BE2C (cell line): ENCODE measurements around the gene CPVL.

ENCODE experiments used
- DNase-seq: peaks from one replicate; pipeline ENCODE4 v3.0.0-alpha.2; 2020
- H3K27me3 ChIP-seq: fragments of 250-450 bp; sonication (Bioruptor Pico); 2 replicates; pipeline ENCODE4 v1.5.1; 2020; ENCODE audit warnings: mild to moderate bottlenecking
- H3K36me3 ChIP-seq: fragments of 250-450 bp; sonication (Bioruptor Pico); 2 replicates; pipeline ENCODE4 v1.5.1; 2020; ENCODE audit warnings: mild to moderate bottlenecking
- H3K4me1 ChIP-seq: fragments of 250-450 bp; sonication (Bioruptor Pico); 2 replicates; pipeline ENCODE4 v1.5.1; 2020
- H3K4me3 ChIP-seq: 2 replicates; pipeline ENCODE4 v1.5.1; 2011; ENCODE audit warnings: low read depth, low read length
- H3K9me3 ChIP-seq: fragments of 250-450 bp; sonication (Bioruptor Pico); 2 replicates; pipeline ENCODE4 v1.5.1; 2020
- TF ChIP-seq, protein P1 (sequence below): IDR thresholded peaks from 2 replicates; pipeline ENCODE4 v1.5.1; 2012; ENCODE audit warnings: mild to moderate bottlenecking, low read depth, low read length

The CPVL gene

DNA sequence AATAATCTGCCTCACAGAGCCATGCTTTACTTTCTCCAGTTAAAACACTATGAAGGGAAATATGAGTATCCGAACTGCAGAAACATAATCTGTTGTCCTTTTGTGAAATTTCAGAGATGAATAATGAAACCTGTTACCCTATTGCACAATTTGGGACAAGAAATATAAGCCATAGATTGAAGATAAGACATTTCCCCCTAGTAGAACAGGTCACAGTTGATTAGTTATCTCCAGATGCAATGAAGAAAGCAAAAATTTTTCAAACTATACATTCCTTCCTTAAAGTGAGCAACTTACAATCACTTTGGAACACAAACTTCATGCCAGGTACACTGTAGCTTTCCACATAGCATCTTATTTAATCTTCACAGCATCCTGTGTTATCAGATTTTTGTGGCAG, 46.0 kb upstream of the CPVL start:
- Histone ChIP-seq H3K4me1 (no peaks in the 10 kb centered on the region), H3K27me3 (peaks cover 60% of the 10 kb centered on the region), H3K4me3 (no peak overlapping the region), H3K9me3 (no peaks in the 10 kb centered on the region), H3K36me3 (no peaks in the 10 kb centered on the region)
- TF ChIP-seq, protein P1, sequence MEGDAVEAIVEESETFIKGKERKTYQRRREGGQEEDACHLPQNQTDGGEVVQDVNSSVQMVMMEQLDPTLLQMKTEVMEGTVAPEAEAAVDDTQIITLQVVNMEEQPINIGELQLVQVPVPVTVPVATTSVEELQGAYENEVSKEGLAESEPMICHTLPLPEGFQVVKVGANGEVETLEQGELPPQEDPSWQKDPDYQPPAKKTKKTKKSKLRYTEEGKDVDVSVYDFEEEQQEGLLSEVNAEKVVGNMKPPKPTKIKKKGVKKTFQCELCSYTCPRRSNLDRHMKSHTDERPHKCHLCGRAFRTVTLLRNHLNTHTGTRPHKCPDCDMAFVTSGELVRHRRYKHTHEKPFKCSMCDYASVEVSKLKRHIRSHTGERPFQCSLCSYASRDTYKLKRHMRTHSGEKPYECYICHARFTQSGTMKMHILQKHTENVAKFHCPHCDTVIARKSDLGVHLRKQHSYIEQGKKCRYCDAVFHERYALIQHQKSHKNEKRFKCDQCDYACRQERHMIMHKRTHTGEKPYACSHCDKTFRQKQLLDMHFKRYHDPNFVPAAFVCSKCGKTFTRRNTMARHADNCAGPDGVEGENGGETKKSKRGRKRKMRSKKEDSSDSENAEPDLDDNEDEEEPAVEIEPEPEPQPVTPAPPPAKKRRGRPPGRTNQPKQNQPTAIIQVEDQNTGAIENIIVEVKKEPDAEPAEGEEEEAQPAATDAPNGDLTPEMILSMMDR: no peak
- no peak for DNase-seq

DNA sequence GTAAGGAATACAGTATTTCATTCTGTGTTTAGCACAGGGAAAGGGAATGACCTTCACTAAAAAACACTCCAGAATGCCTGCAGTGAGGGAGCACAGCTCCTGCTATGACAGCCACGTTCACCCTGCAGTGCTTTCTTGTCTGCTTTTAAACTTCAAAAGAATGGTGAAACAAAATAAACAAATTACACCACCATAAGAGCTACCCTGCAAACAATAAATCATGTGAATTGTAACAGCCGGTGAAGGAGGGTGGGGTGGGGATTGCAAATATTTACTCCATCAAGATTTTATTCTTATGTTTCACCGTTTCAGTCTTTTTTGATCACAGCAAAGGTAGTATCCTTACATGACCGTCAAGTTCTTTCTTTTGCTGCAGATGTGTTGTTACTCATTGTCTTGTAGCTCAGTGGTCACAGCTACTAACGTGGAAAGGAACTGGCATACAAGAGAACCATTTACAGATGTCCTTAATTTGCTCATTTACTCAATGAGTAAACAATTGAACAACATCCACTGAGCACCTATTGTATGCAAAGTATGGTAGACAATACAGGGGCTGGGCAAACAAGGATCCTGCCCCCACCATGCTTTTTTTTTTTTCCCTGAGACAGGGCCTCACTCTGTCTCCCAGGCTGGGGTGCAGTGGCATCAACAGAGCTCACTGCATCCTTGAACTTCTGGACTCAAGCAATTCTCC, 44.2 kb upstream of the CPVL start:
- H3K4me3 ChIP-seq: no peak overlapping the region
- peaks cover 43% of the 10 kb centered on the region for H3K27me3 ChIP-seq
- DNase-seq: no peak
- H3K36me3 ChIP-seq: no peaks in the 10 kb centered on the region
- no peaks in the 10 kb centered on the region for H3K9me3 ChIP-seq
- TF ChIP-seq, protein P1: no peak
- H3K4me1 ChIP-seq: no peaks in the 10 kb centered on the region

DNA sequence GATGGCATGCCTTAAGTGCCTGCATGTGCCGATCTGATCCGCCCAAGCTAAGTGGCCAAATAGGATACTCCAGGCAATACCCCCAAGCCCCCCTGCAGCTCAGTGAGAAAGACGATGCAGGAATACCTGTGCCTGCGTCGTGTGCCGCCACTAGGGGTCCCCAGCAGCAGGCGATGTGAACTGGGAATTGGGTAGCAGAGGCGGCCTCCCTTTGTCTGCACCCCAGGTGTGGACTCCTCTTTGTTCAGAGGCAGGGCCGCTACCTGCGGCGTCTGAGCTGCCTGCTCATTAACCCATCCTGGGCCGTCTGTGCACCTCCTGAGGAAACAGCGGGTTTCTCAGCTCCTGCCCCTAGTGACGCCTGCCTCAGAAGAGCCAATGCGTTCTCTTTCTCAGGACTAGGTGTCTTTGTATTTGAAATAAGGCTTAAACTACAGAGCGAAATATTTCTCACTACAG, 43.4 kb upstream of the CPVL start:
- DNase-seq: peak; percentile 69
- Histone ChIP-seq H3K27me3 (peaks cover 36% of the 10 kb centered on the region), H3K9me3 (no peaks in the 10 kb centered on the region), H3K4me3 (no peak overlapping the region), H3K36me3 (no peaks in the 10 kb centered on the region), H3K4me1 (no peaks in the 10 kb centered on the region)
- TF ChIP-seq, protein P1: peak; percentile 83

DNA sequence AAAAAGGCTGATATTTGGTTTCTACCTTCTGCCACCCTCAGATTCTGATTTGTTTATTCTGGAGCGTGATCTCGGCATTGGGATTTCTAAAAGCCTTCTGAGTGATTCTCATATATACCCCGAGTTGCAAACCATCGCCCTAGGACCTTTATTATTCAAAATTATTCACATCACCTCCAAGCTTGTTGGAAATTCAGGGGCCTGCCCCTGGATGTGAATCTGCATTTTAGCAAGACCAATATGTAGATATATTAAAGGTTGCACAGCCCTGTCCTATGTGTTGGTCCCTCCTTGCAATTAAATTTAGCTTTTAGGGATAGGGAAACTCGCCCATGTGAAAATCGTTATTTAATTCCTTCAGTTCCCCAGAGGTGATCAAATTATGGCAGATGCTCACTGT, 39.3 kb upstream of the CPVL start:
- H3K27me3 ChIP-seq: no peaks in the 10 kb centered on the region; the same call in 1 of the 2 replicates
- TF ChIP-seq, protein P1: no peak
- H3K9me3 ChIP-seq: no peaks in the 10 kb centered on the region
- DNase-seq: no peak
- H3K4me3 ChIP-seq: no peak overlapping the region
- H3K36me3 ChIP-seq: no peaks in the 10 kb centered on the region
- no peaks in the 10 kb centered on the region for H3K4me1 ChIP-seq

DNA sequence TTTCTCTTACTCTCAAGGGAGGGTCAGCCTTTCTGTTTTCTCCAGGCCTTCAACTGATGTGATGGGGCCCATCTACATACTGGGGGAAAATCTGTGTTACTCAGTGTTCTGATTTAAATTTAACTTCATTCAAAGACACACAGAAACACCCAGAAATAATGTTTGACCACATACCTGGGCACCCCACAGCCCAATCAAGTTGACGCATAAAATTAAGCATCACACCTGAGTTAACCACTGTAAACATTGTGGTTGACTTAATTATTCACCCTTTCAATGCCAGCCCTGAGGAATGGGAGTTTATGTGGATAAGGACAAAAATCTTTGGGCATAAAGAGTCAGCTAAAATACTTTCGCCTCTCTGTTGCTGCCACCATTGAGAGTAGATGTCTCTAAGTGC, 38.3 kb upstream of the CPVL start:
- TF ChIP-seq, protein P1: no peak
- Histone ChIP-seq H3K9me3 (no peaks in the 10 kb centered on the region), H3K4me3 (no peak overlapping the region), H3K4me1 (no peaks in the 10 kb centered on the region), H3K27me3 (no peaks in the 10 kb centered on the region; the same call in 1 of the 2 replicates), H3K36me3 (no peaks in the 10 kb centered on the region)
- DNase-seq: no peak

DNA sequence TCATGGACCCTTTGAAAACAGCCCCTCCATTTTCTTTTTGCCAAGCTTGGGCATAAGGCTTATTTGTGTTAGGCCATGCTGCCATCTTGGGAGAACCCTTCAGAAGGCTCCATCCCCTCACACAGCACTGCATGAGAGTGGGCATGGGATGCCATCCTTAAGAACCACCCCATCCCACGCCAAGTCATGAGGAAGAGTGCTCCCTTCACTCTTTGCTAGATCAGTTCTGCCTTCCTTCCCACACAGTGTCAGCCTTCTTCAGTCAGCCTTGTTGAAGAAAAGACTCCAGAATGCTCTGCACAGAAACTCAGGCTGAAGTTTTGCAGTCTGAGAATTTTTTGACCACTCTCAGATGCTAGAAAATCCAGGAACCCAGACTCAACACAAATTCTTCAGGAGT, 32.8 kb upstream of the CPVL start:
- TF ChIP-seq, protein P1: no peak
- DNase-seq: no peak
- Histone ChIP-seq H3K27me3 (no peaks in the 10 kb centered on the region), H3K4me1 (no peaks in the 10 kb centered on the region), H3K36me3 (no peaks in the 10 kb centered on the region), H3K4me3 (no peak overlapping the region), H3K9me3 (no peaks in the 10 kb centered on the region)
